NCI-H526 (cell line): ENCODE measurements around the gene GSDME.
"Not testable (repeated sequence)": the region's sequence is repeated elsewhere in the genome, so short reads cannot be mapped to it uniquely, and the experiment has no call there.

Experiments used
- DNase-seq, 2 experiments: peaks; one replicate each; lab custom pipeline; 2025; lab: John Stamatoyannopoulos, UW

The GSDME gene

GRCh38 chr7:24757353-24758275 lies at the start of gene GSDME:
Gene GSDME (minus strand): TSS chr7:24757464. CDS start chr7:24749774, 7,690 bp downstream.
- DNase-seq = peak in 1 of 2 experiments; percentile 64

GRCh38 chr7:24802300-24802699 lies 45.0 kb upstream of the GSDME start:
- DNase-seq = no peak

- DNase-seq = no peak
Observed at GRCh38 chr7:24801883-24802282, 44.6 kb upstream of the GSDME start.

GRCh38 chr7:24800667-24801066 lies 43.4 kb upstream of the GSDME start:
- DNase-seq = no peak

GRCh38 chr7:24800073-24800472 lies 42.8 kb upstream of the GSDME start:
- no peak for DNase-seq

- no peak for DNase-seq
Observed at GRCh38 chr7:24799506-24799905, 42.2 kb upstream of the GSDME start.

- DNase-seq = no peak
Observed at GRCh38 chr7:24798261-24798660, 41.0 kb upstream of the GSDME start.

- no peak for DNase-seq
Observed at GRCh38 chr7:24797270-24797669, 40.0 kb upstream of the GSDME start.

GRCh38 chr7:24795407-24795767 lies 38.1 kb upstream of the GSDME start:
- no peak for DNase-seq

- DNase-seq = not testable (repeated sequence)
Observed at GRCh38 chr7:24794751-24795406, 37.6 kb upstream of the GSDME start.

- no peak for DNase-seq
Observed at GRCh38 chr7:24793982-24794648, 36.9 kb upstream of the GSDME start.

GRCh38 chr7:24788961-24789576 lies 31.8 kb upstream of the GSDME start:
- DNase-seq = peak in 1 of 2 experiments; percentile 5

GRCh38 chr7:24788075-24788474 lies 30.8 kb upstream of the GSDME start:
- DNase-seq = no peak

GRCh38 chr7:24786941-24787340 lies 29.7 kb upstream of the GSDME start:
- no peak for DNase-seq

GRCh38 chr7:24786306-24786705 lies 29.0 kb upstream of the GSDME start:
- no peak for DNase-seq

GRCh38 chr7:24784277-24784676 lies 27.0 kb upstream of the GSDME start:
- no peak for DNase-seq

- DNase-seq = no peak
Observed at GRCh38 chr7:24783698-24784097, 26.4 kb upstream of the GSDME start.

GRCh38 chr7:24781106-24781505 lies 23.8 kb upstream of the GSDME start:
- no peak for DNase-seq

- no peak for DNase-seq
Observed at GRCh38 chr7:24779283-24779655, 22.0 kb upstream of the GSDME start.

- DNase-seq = no peak
Observed at GRCh38 chr7:24778543-24779282, 21.4 kb upstream of the GSDME start.

- DNase-seq = no peak
Observed at GRCh38 chr7:24777806-24778205, 20.5 kb upstream of the GSDME start.

GRCh38 chr7:24773646-24774045 lies 16.4 kb upstream of the GSDME start:
- no peak for DNase-seq
